HG03103 (cell line): Measurements from ENCODE around the gene TRAT1.
"Not testable (repeated sequence)": the region's sequence is repeated elsewhere in the genome, so short reads cannot be mapped to it uniquely, and the experiment has no call there.

ENCODE experiments used
- ATAC-seq: cut with Tn5 transposase; IDR thresholded peaks from one replicate; pipeline ENCODE4 v1.9.1; 2021; ENCODE audit warnings: low read depth; ENCODE audit not compliant: unreplicated experiment

TRAT1 gene

GRCh38 chr3:108822123-108822897, at the start of gene TRAT1:
Gene TRAT1 (plus strand): TSS chr3:108822786. CDS start chr3:108822928, 142 bp downstream.
- ATAC-seq = no peak

GRCh38 chr3:108775649-108776048, 46.9 kb upstream of the TRAT1 start:
- no peak for ATAC-seq

- no peak for ATAC-seq
Observed at GRCh38 chr3:108779496-108779895, 43.1 kb upstream of the TRAT1 start.

- ATAC-seq = no peak
Observed at GRCh38 chr3:108780235-108780634, 42.4 kb upstream of the TRAT1 start.

GRCh38 chr3:108791473-108791872, 31.1 kb upstream of the TRAT1 start:
- ATAC-seq = no peak

- ATAC-seq = no peak
Observed at GRCh38 chr3:108804437-108804836, 18.1 kb upstream of the TRAT1 start.

GRCh38 chr3:108804966-108805365, 17.6 kb upstream of the TRAT1 start:
- no peak for ATAC-seq

- no peak for ATAC-seq
Observed at GRCh38 chr3:108806316-108806715, 16.3 kb upstream of the TRAT1 start.

- ATAC-seq = peak; percentile 86
Observed at GRCh38 chr3:108818404-108818803, 4.2 kb upstream of the TRAT1 start.

- ATAC-seq = no peak
Observed at GRCh38 chr3:108820586-108820985, 2.0 kb upstream of the TRAT1 start.

GRCh38 chr3:108823227-108823626, 641 bp downstream of the TRAT1 start:
- ATAC-seq = no peak

- not testable (repeated sequence) for ATAC-seq
Observed at GRCh38 chr3:108823803-108824202, 1.2 kb downstream of the TRAT1 start.

GRCh38 chr3:108826309-108827187, 4.0 kb downstream of the TRAT1 start:
- ATAC-seq = no peak

GRCh38 chr3:108830381-108830780, 7.8 kb downstream of the TRAT1 start:
- no peak for ATAC-seq

GRCh38 chr3:108830991-108831614, 8.5 kb downstream of the TRAT1 start:
- ATAC-seq = no peak

- ATAC-seq = no peak
Observed at GRCh38 chr3:108833611-108834010, 11.0 kb downstream of the TRAT1 start.

GRCh38 chr3:108834551-108834950, 12.0 kb downstream of the TRAT1 start:
- ATAC-seq = no peak

GRCh38 chr3:108835101-108835500, 12.5 kb downstream of the TRAT1 start:
- no peak for ATAC-seq

GRCh38 chr3:108838436-108838835, 15.8 kb downstream of the TRAT1 start:
- ATAC-seq = no peak

GRCh38 chr3:108845709-108846293, 23.2 kb downstream of the TRAT1 start:
- ATAC-seq = no peak

- no peak for ATAC-seq
Observed at GRCh38 chr3:108847187-108847586, 24.6 kb downstream of the TRAT1 start.
